Measurements from ENCODE around the gene CAPN12.

Gene CAPN12

GRCh38 chr19:38723990-38724854, 20.1 kb downstream of the CAPN12 start:
- DNase-seq, result no peak

GRCh38 chr19:38723606-38723965, 20.7 kb downstream of the CAPN12 start:
- no peak for DNase-seq

- DNase-seq, result no peak
Measured at GRCh38 chr19:38722947-38723605, 21.2 kb downstream of the CAPN12 start.

- no peak for DNase-seq
Measured at GRCh38 chr19:38721979-38722773, 22.1 kb downstream of the CAPN12 start.

GRCh38 chr19:38721496-38721895, 22.8 kb downstream of the CAPN12 start:
- DNase-seq, result no peak

GRCh38 chr19:38720559-38721236, 23.6 kb downstream of the CAPN12 start:
- DNase-seq, result no peak

GRCh38 chr19:38719761-38720558, 24.3 kb downstream of the CAPN12 start:
- DNase-seq, result no peak

- DNase-seq, result no peak
Measured at GRCh38 chr19:38718747-38719543, 25.3 kb downstream of the CAPN12 start.

- no peak for DNase-seq
Measured at GRCh38 chr19:38717855-38718254, 26.4 kb downstream of the CAPN12 start.

- no peak for DNase-seq
Measured at GRCh38 chr19:38717051-38717450, 27.2 kb downstream of the CAPN12 start.

- DNase-seq, result no peak
Measured at GRCh38 chr19:38715555-38715954, 28.7 kb downstream of the CAPN12 start.

- DNase-seq, result no peak
Measured at GRCh38 chr19:38714354-38714778, 29.9 kb downstream of the CAPN12 start.

- DNase-seq, result no peak
Measured at GRCh38 chr19:38713865-38714264, 30.4 kb downstream of the CAPN12 start.

GRCh38 chr19:38713227-38713649, 31.0 kb downstream of the CAPN12 start:
- no peak for DNase-seq

GRCh38 chr19:38712161-38712748, 32.0 kb downstream of the CAPN12 start:
- no peak for DNase-seq

- no peak for DNase-seq
Measured at GRCh38 chr19:38711726-38712153, 32.5 kb downstream of the CAPN12 start.

GRCh38 chr19:38710928-38711725, 33.1 kb downstream of the CAPN12 start:
- no peak for DNase-seq

GRCh38 chr19:38710416-38710702, 33.9 kb downstream of the CAPN12 start:
- DNase-seq, result no peak

GRCh38 chr19:38709671-38710415, 34.4 kb downstream of the CAPN12 start:
- DNase-seq, result no peak
